ENCODE measurements around the gene TDRD7.
A peak's percentile ranks its signal among the peaks of the same experiment; 100 is the strongest.

Gene TDRD7

DNA sequence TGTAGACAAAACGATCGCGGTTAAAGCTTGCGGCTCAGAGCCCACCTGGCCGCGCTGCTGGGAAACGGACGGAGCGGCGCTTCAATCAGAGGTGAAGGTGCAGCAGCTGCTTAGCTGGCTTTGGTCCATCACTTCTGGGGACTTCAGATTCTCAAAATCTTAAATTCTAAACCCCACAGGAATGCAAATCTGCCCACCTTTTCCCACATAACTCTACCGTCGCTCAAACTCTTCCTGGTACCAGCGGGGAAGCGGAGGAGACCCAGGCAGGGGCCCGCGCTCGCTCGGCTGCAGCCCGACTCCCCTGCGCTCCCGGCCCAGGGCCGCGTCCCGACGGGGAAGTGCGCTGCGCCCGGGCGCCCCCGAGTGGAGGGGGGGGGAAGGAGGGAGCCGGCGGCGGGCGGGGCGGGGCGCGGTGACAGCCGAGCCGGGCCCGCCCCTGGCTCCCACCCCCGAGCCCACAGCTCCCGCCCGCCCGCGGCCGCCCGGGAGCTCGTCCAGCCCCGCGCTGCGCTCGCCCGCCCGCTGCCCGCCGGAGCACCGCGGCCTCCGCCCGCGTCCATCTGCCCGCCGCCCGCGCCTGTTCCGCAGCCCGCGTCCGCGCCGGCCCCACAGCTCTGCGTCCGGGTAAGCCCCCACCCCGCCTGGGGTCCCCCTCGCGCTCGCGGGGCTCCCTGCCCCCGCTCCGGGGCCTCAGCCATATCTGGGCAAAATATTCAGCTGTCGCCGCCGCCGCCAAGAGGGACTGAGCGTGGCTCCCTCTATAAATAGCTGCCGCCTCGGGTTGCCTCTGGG is 89.5 kb downstream of the TDRD7 start, which contains the start of gene TMOD1 (continued):
- TF ChIP-seq, protein P1, sequence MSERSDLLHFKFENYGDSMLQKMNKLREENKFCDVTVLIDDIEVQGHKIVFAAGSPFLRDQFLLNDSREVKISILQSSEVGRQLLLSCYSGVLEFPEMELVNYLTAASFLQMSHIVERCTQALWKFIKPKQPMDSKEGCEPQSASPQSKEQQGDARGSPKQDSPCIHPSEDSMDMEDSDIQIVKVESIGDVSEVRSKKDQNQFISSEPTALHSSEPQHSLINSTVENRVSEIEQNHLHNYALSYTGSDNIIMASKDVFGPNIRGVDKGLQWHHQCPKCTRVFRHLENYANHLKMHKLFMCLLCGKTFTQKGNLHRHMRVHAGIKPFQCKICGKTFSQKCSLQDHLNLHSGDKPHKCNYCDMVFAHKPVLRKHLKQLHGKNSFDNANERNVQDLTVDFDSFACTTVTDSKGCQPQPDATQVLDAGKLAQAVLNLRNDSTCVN (tag by site-specific recombination; optimal IDR thresholded peaks at IDR 0.05): peak; percentile 62
- TF ChIP-seq ZSCAN16 (tag by site-specific recombination; IDR thresholded peaks at IDR 0.05): no peak
- peak; percentile 65 for TF ChIP-seq ZNF335 (tag by site-specific recombination; conservative IDR thresholded peaks at IDR 0.05)
- TF ChIP-seq ZNF10 (tag by site-specific recombination; IDR thresholded peaks at IDR 0.05): peak; percentile 76
- no peak for TF ChIP-seq ZNF664 (tag by site-specific recombination; IDR thresholded peaks at IDR 0.05)
- no peak for TF ChIP-seq ZNF623 (tag by site-specific recombination; IDR thresholded peaks at IDR 0.05)
- TF ChIP-seq TCF7L2 (IDR thresholded peaks at IDR 0.05; ENCODE audit: borderline replicate concordance, low read depth, low read length): peak; percentile 33; the same call in 1 of the 2 replicates
- TF ChIP-seq ZNF585B (tag by site-specific recombination; IDR thresholded peaks at IDR 0.05): 0 out of 2 replicates have a peak, but pooled peaks have one; percentile 6
- TF ChIP-seq ZNF324 (tag by site-specific recombination; IDR thresholded peaks at IDR 0.05): no peak

DNA sequence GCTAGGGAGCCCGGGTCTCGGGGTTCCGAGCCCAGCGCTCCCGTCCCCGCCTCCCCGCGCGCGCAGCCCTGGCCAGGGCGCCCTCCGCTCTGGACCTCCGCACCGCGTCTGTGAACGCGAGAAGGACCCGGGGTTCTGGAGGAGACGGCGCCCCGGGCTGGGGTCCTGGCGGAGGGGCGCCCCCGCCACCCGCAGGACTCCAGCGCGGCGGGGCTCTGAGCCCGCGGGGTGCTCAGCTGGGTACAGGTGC is 90.0 kb downstream of the TDRD7 start:
- Histone ChIP-seq H3K4me3 (ENCODE audit: low read depth, low read length) (peak overlapping the region; percentile 71), H3K27ac (ENCODE audit: extremely low read depth, low read depth, low read length) (peak overlapping the region; percentile 63; the same call in 1 of the 2 replicates), H3K36me3 (ENCODE audit: control insufficient read depth in 2 of 2, insufficient read depth in 1 of 2, low read length in 2 of 2) (peaks cover 0 to 4% of the 10 kb centered on the region in 2 experiments; a peak in 1 of 3 replicates), H3K9me3 (ENCODE audit: control insufficient read depth, insufficient read depth, low read depth, low read length) (no peaks in the 10 kb centered on the region), H3K4me1 (ENCODE audit: control insufficient read depth, insufficient read depth, low read length) (peaks cover 3% of the 10 kb centered on the region; the same call in 1 of the 2 replicates)
- TF ChIP-seq ZBTB8A (tag by site-specific recombination; IDR thresholded peaks at IDR 0.05) (peak; percentile 15; the same call in 1 of the 2 replicates), SCRT2 (tag by site-specific recombination; IDR thresholded peaks at IDR 0.05) (no peak), ZBTB20 (tag by site-specific recombination; IDR thresholded peaks at IDR 0.05) (peak; percentile 77; the same call in 1 of the 2 replicates), ZIC2 (tag by site-specific recombination; IDR thresholded peaks at IDR 0.05) (peak; percentile 68), ZFP41 (tag by site-specific recombination; IDR thresholded peaks at IDR 0.05; ENCODE audit: borderline replicate concordance) (no peak)
- TF ChIP-seq, protein P2, sequence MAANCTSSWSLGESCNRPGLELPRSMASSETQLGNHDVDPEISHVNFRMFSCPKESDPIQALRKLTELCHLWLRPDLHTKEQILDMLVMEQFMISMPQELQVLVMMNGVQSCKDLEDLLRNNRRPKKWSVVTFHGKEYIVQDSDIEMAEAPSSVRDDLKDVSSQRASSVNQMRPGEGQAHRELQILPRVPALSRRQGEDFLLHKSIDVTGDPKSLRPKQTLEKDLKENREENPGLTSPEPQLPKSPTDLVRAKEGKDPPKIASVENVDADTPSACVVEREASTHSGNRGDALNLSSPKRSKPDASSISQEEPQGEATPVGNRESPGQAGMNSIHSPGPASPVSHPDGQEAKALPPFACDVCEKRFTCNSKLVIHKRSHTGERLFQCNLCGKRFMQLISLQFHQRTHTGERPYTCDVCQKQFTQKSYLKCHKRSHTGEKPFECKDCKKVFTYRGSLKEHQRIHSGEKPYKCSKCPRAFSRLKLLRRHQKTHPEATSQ (tag by site-specific recombination; IDR thresholded peaks at IDR 0.05): no peak
- TF ChIP-seq, protein P1 (tag by site-specific recombination; optimal IDR thresholded peaks at IDR 0.05): peak; percentile 22
- ChIA-PET POLR2A (interaction anchor here (1.3 to 2.1 kb wide), 4 partner anchors 15 to 131 kb away, joined by 4 to 10 read pairs (median 7); partner anchors contain the start of genes NCBP1 and TSTD2), CTCF (interaction anchor here (0.7 to 4.8 kb wide), 8 partner anchors 15 to 108 kb away, joined by 3 to 45 read pairs (median 8); partner anchors contain the start of gene TDRD7)

DNA sequence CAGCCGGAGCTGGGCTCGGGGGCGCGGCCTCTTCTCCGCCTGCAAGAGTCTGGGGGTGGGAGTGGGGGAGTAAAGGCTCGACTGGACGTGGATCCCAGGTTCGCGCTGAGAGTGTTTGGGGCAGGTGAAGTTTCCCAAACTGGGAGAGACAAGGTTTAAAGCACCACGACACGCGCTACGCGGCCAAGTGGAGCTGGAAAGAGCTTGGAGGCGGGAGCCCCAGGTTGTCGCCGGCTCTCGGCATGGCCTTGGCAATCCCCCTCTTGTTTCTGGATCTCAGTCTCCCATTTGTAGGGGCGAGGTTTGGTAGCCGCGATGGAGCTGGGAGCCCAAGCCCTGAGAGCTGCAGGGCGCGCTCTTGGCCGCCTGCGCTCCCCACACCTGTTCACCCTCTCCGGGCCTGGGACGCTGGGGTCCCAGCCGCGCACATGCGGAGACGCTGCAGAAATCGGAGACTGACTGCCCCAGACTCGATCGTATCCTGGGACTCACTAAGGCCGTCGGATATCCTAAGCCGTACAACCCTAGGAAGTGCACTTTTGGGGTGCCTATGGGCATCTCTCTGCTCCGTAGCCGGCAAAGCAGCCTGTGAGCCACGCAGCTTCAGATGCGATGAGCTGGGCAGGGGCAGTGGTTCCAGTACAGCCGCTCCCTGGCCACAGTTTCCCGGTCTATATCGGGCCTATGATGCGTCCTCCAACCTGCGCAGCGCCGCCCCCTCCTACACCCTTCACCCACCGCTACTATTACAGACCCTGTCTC is 90.5 kb downstream of the TDRD7 start:
- Histone ChIP-seq H3K27ac (ENCODE audit: extremely low read depth, low read depth, low read length) (peak overlapping the region; percentile 63; the same call in 1 of the 2 replicates), H3K4me3 (ENCODE audit: low read depth, low read length) (peak overlapping the region; percentile 71), H3K9me3 (ENCODE audit: control insufficient read depth, insufficient read depth, low read depth, low read length) (no peaks in the 10 kb centered on the region), H3K36me3 (ENCODE audit: control insufficient read depth in 2 of 2, insufficient read depth in 1 of 2, low read length in 2 of 2) (peaks cover 0 to 4% of the 10 kb centered on the region in 2 experiments; a peak in 1 of 3 replicates), H3K4me1 (ENCODE audit: control insufficient read depth, insufficient read depth, low read length) (peaks cover 3% of the 10 kb centered on the region; the same call in 1 of the 2 replicates)
- ChIA-PET POLR2A (interaction anchor here (1.3 to 2.1 kb wide), 5 partner anchors 16 to 131 kb away, joined by 3 to 10 read pairs (median 6); partner anchors contain the start of genes NCBP1 and TSTD2), CTCF (interaction anchor here (0.7 to 4.8 kb wide), 10 partner anchors 16 to 108 kb away, joined by 3 to 45 read pairs (median 6); partner anchors contain the start of gene TDRD7)
- no peak for TF ChIP-seq GLI4 (tag by site-specific recombination; IDR thresholded peaks at IDR 0.05)
- TF ChIP-seq ZFHX2 (tag by site-specific recombination; conservative IDR thresholded peaks at IDR 0.05): peak; percentile 71
- TF ChIP-seq, protein P3, sequence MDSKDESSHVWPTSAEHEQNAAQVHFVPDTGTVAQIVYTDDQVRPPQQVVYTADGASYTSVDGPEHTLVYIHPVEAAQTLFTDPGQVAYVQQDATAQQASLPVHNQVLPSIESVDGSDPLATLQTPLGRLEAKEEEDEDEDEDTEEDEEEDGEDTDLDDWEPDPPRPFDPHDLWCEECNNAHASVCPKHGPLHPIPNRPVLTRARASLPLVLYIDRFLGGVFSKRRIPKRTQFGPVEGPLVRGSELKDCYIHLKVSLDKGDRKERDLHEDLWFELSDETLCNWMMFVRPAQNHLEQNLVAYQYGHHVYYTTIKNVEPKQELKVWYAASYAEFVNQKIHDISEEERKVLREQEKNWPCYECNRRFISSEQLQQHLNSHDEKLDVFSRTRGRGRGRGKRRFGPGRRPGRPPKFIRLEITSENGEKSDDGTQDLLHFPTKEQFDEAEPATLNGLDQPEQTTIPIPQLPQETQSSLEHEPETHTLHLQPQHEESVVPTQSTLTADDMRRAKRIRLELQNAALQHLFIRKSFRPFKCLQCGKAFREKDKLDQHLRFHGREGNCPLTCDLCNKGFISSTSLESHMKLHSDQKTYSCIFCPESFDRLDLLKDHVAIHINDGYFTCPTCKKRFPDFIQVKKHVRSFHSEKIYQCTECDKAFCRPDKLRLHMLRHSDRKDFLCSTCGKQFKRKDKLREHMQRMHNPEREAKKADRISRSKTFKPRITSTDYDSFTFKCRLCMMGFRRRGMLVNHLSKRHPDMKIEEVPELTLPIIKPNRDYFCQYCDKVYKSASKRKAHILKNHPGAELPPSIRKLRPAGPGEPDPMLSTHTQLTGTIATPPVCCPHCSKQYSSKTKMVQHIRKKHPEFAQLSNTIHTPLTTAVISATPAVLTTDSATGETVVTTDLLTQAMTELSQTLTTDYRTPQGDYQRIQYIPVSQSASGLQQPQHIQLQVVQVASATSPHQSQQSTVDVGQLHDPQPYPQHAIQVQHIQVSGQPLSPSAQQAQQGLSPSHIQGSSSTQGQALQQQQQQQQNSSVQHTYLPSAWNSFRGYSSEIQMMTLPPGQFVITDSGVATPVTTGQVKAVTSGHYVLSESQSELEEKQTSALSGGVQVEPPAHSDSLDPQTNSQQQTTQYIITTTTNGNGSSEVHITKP (tag by site-specific recombination; IDR thresholded peaks at IDR 0.05): no peak
- peak; percentile 59 for TF ChIP-seq ZNF335 (tag by site-specific recombination; conservative IDR thresholded peaks at IDR 0.05)
- TF ChIP-seq ZNF701 (tag by site-specific recombination; IDR thresholded peaks at IDR 0.05): no peak
- TF ChIP-seq EGR2 (tag by site-specific recombination; IDR thresholded peaks at IDR 0.05; ENCODE audit: low read depth): 0 out of 2 replicates have a peak, but pooled peaks have one; percentile 40

Data from HEK293 (cell line).